ENCODE data around the gene MCM9.

DNA sequence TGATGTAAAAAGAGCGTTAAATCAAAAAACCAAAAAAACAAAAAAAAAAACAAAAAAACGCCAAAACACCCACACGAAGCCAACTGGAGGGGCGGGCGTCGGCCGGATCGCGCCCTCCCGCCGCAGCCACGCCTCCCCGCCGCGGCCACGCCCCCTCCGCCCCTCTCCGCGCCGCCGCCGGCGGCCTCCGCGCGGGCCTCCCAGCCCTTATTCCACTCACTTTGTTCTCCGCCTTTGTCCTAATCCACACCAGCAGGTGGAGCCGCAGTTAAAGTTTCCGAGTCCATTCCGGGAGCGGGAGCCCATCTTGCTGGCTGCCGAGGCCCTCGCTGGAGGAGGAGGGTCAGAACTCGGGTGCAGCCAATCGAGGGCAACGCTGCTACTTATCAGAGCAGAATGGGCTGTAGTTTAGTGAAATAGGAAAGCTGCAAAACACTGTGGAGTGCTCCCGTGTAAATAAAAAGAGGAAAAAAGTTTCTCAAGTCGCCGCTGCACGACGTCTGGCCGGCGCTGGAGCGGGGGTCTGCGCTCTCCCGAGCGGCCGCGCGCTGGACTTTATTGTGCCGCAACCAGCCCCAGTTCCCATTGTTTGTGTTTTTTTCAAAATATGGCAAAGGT lies 41.0 kb downstream of the MCM9 start, which contains the start of gene ASF1A:
- TF ChIP-seq, protein P1, sequence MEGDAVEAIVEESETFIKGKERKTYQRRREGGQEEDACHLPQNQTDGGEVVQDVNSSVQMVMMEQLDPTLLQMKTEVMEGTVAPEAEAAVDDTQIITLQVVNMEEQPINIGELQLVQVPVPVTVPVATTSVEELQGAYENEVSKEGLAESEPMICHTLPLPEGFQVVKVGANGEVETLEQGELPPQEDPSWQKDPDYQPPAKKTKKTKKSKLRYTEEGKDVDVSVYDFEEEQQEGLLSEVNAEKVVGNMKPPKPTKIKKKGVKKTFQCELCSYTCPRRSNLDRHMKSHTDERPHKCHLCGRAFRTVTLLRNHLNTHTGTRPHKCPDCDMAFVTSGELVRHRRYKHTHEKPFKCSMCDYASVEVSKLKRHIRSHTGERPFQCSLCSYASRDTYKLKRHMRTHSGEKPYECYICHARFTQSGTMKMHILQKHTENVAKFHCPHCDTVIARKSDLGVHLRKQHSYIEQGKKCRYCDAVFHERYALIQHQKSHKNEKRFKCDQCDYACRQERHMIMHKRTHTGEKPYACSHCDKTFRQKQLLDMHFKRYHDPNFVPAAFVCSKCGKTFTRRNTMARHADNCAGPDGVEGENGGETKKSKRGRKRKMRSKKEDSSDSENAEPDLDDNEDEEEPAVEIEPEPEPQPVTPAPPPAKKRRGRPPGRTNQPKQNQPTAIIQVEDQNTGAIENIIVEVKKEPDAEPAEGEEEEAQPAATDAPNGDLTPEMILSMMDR (IDR thresholded peaks at IDR 0.05): peak in 6 of 7 experiments; percentile 13 to 92 (median 75)
- TF ChIP-seq POLR2A (IDR thresholded peaks at IDR 0.05): peak; percentile 76 to 91 (median 85)

Data from body of pancreas (tissue), 4 donors.